Thymus (tissue), 11 donors: Measurements from ENCODE around the gene RELB. TPM values are rescaled to one million over a fixed set of nuclear protein-coding genes. Genes with fewer than 3 reads are reported as not detected.

Experiments
- DNase-seq, 9 donors: peaks; one replicate each; pipeline ENCODE4 v3.0.0-alpha.2; 2013; ENCODE audit warnings: low spot score in 9 of 9, low read depth in 6 of 9, missing footprints in 1 of 9
- H3K27ac ChIP-seq, 2 donors: one replicate each; pipeline ENCODE4 v1.5.1; 2013; ENCODE audit warnings: control low read depth in 1 of 2, low read depth in 1 of 2, low read length in 1 of 2, mild to moderate bottlenecking in 1 of 2, moderate library complexity in 1 of 2
- H3K27me3 ChIP-seq, 2 donors: one replicate each; pipeline ENCODE4 v1.5.1; 2013; ENCODE audit warnings: low read length in 1 of 2; ENCODE audit not compliant: control insufficient read depth in 2 of 2, insufficient read depth in 1 of 2
- H3K36me3 ChIP-seq, 2 donors: one replicate each; pipeline ENCODE4 v1.5.1; 2013; ENCODE audit warnings: low read length in 1 of 2, mild to moderate bottlenecking in 1 of 2, moderate library complexity in 1 of 2; ENCODE audit not compliant: control insufficient read depth in 2 of 2, insufficient read depth in 2 of 2
- H3K4me1 ChIP-seq, 2 donors: one replicate each; pipeline ENCODE4 v1.5.1; 2013; ENCODE audit warnings: low read length in 2 of 2; ENCODE audit not compliant: control insufficient read depth in 2 of 2, insufficient read depth in 2 of 2
- H3K4me3 ChIP-seq, 2 donors: one replicate each; pipeline ENCODE4 v1.5.1; 2013; ENCODE audit warnings: low read length in 2 of 2, control low read depth in 1 of 2, mild to moderate bottlenecking in 1 of 2
- H3K9me3 ChIP-seq, 2 donors: one replicate each; pipeline ENCODE4 v1.5.1; 2013; ENCODE audit warnings: low read length in 1 of 2, mild to moderate bottlenecking in 1 of 2; ENCODE audit not compliant: control insufficient read depth in 2 of 2, insufficient read depth in 1 of 2
- WGBS: extraction: QIAGEN DNeasy Blood & Tissue Kit; methylation state at CpG from one replicate; pipeline ENCODE4 v1.1.7; 2013; 5-methylcytosine and 5-hydroxymethylcytosine counted together
- polyA plus RNA-seq: library from polyadenylated mRNA; stranded (reverse); fragments of 200-250 nt; gene quantifications from one replicate; pipeline ENCODE4 v1.2.3, GENCODE V29; 2013
- total RNA-seq: library from RNA; stranded (reverse); fragments of 120-200 nt; gene quantifications from one replicate; pipeline ENCODE4 v1.2.4, GENCODE V29; 2013
- donor health status: healthy.

The RELB gene
- total and polyA plus RNA-seq, 2 donors: 16.9 to 24.1 TPM

- Histone ChIP-seq H3K27me3 (peaks cover 18 to 35% of the 10 kb centered on the region in 2 donors), H3K4me3 (peak overlapping the region; percentile 91 to 98), H3K4me1 (peaks cover 13 to 26% of the 10 kb centered on the region in 2 donors), H3K9me3 (peaks cover 0 to 4% of the 10 kb centered on the region in 2 donors), H3K27ac (no peak overlapping the region), H3K36me3 (peaks cover 7 to 13% of the 10 kb centered on the region in 2 donors)
- 71% methylated on average over 10 of the region's 10 CpGs for WGBS
- DNase-seq: no peak
Measured at GRCh38 chr19:45078390-45079062, 77.3 kb downstream of the RELB start.

- H3K36me3 ChIP-seq: peaks cover 7 to 13% of the 10 kb centered on the region in 2 donors
- peak in 5 of 9 donors; percentile 48 to 81 (median 63) for DNase-seq
- H3K27me3 ChIP-seq: peaks cover 18 to 34% of the 10 kb centered on the region in 2 donors
- peaks cover 13 to 26% of the 10 kb centered on the region in 2 donors for H3K4me1 ChIP-seq
- H3K9me3 ChIP-seq: peaks cover 0 to 4% of the 10 kb centered on the region in 2 donors
- H3K4me3 ChIP-seq: peak within 1 kb of the TSS; percentile 91 to 98
- WGBS: under 1% methylated on average over 61 of the region's 61 CpGs
- H3K27ac ChIP-seq: peak within 1 kb of the TSS; percentile 47 to 60
Measured at GRCh38 chr19:45079063-45079910, 78.0 kb downstream of the RELB start, which contains the start of gene GEMIN7. Gene GEMIN7, plus strand, starts transcription at chr19:45079260. Its CDS starts 10,855 bp downstream, at chr19:45090115.

GRCh38 chr19:45079911-45080370, 78.7 kb downstream of the RELB start:
- peaks cover 17 to 29% of the 10 kb centered on the region in 2 donors for H3K27me3 ChIP-seq
- WGBS: 26% methylated on average over 6 of the region's 6 CpGs
- H3K36me3 ChIP-seq: peaks cover 7 to 13% of the 10 kb centered on the region in 2 donors
- H3K4me1 ChIP-seq: peaks cover 13 to 26% of the 10 kb centered on the region in 2 donors
- no peak for DNase-seq
- no peak overlapping the region for H3K27ac ChIP-seq
- peak overlapping the region; percentile 91 to 98 for H3K4me3 ChIP-seq
- peaks cover 0 to 4% of the 10 kb centered on the region in 2 donors for H3K9me3 ChIP-seq

GRCh38 chr19:45082170-45082569, 80.9 kb downstream of the RELB start:
- Histone ChIP-seq H3K27ac (no peak overlapping the region), H3K9me3 (peaks cover 0 to 4% of the 10 kb centered on the region in 2 donors), H3K4me3 (no peak overlapping the region), H3K4me1 (peaks cover 10 to 15% of the 10 kb centered on the region in 2 donors), H3K36me3 (peaks cover 11 to 19% of the 10 kb centered on the region in 2 donors), H3K27me3 (peaks cover 2 to 7% of the 10 kb centered on the region in 2 donors)
- no peak for DNase-seq
- WGBS: 98% methylated on average over 5 of the region's 5 CpGs

GRCh38 chr19:45086480-45086879, 85.2 kb downstream of the RELB start:
- peaks cover 4 to 10% of the 10 kb centered on the region in 2 donors for H3K4me1 ChIP-seq
- WGBS: 96% methylated on average over 4 of the region's 4 CpGs

GRCh38 chr19:45087531-45087930, 86.3 kb downstream of the RELB start:
- Histone ChIP-seq H3K4me3 (no peak overlapping the region), H3K27me3 (no peaks in the 10 kb centered on the region), H3K4me1 (peaks cover 4 to 14% of the 10 kb centered on the region in 2 donors), H3K9me3 (peaks cover 0 to 4% of the 10 kb centered on the region in 2 donors), H3K36me3 (peaks cover 23 to 26% of the 10 kb centered on the region in 2 donors), H3K27ac (peak overlapping the region in 1 of 2 donors; percentile 47)
- DNase-seq: no peak
- 21% methylated on average over 11 of the region's 11 CpGs for WGBS

More at GRCh38 chr19:45086480-45086879, 85.2 kb downstream of the RELB start:
- Histone ChIP-seq H3K4me3 (no peak overlapping the region), H3K36me3 (peaks cover 30 to 32% of the 10 kb centered on the region in 2 donors), H3K27ac (no peak overlapping the region), H3K9me3 (peaks cover 0 to 4% of the 10 kb centered on the region in 2 donors), H3K27me3 (no peaks in the 10 kb centered on the region)
- DNase-seq: no peak

Other genes starting within 250 kb of the RELB start
- gene CBLC, start 223.6 kb upstream of the RELB start, total RNA-seq: 0.42 TPM
- 2.0 TPM for gene CBLC, start 223.6 kb upstream of the RELB start, polyA plus RNA-seq
- 11.2 TPM for gene BCAM, start 192.4 kb upstream of the RELB start, total RNA-seq
- gene BCAM, start 192.4 kb upstream of the RELB start, polyA plus RNA-seq: 48.7 TPM
- 11.2 TPM for gene NECTIN2, start 155.2 kb upstream of the RELB start, total RNA-seq
- 19.5 TPM for gene NECTIN2, start 155.2 kb upstream of the RELB start, polyA plus RNA-seq
- gene TOMM40, start 110.2 kb upstream of the RELB start, total RNA-seq: 36.7 TPM
- 25.6 TPM for gene TOMM40, start 110.2 kb upstream of the RELB start, polyA plus RNA-seq
- gene APOE, start 95.7 kb upstream of the RELB start, total RNA-seq: 130 TPM
- 334 TPM for gene APOE, start 95.7 kb upstream of the RELB start, polyA plus RNA-seq
- 85.6 TPM for gene APOC1, start 86.9 kb upstream of the RELB start, total RNA-seq
- gene APOC1, start 86.9 kb upstream of the RELB start, polyA plus RNA-seq: 249 TPM
- gene APOC4, start 59.2 kb upstream of the RELB start, total RNA-seq: not detected
- 0.32 TPM for gene APOC4, start 59.2 kb upstream of the RELB start, polyA plus RNA-seq
- gene APOC2, start 55.4 kb upstream of the RELB start, total RNA-seq: 8.1 TPM
- 12.6 TPM for gene APOC2, start 55.4 kb upstream of the RELB start, polyA plus RNA-seq
- gene CLPTM1, start 46.1 kb upstream of the RELB start, total RNA-seq: 14.6 TPM
- 36.8 TPM for gene CLPTM1, start 46.1 kb upstream of the RELB start, polyA plus RNA-seq
- gene CLASRP, start 37.6 kb downstream of the RELB start, total RNA-seq: 22.6 TPM
- 147 TPM for gene CLASRP, start 37.6 kb downstream of the RELB start, polyA plus RNA-seq
- 0.19 TPM for gene ZNF296, start 75.0 kb downstream of the RELB start, total RNA-seq
- 2.9 TPM for gene ZNF296, start 75.0 kb downstream of the RELB start, polyA plus RNA-seq
- 15.2 TPM for gene GEMIN7, start 77.8 kb downstream of the RELB start, total RNA-seq
- 32.3 TPM for gene GEMIN7, start 77.8 kb downstream of the RELB start, polyA plus RNA-seq
- 16.5 TPM for gene PPP1R37, start 91.7 kb downstream of the RELB start, total RNA-seq
- gene PPP1R37, start 91.7 kb downstream of the RELB start, polyA plus RNA-seq: 39.3 TPM
- 0.14 TPM for gene NKPD1, start 159.5 kb downstream of the RELB start, total RNA-seq
- gene NKPD1, start 159.5 kb downstream of the RELB start, polyA plus RNA-seq: 0.59 TPM
- 37.9 TPM for gene TRAPPC6A, start 176.8 kb downstream of the RELB start, total RNA-seq
- gene TRAPPC6A, start 176.8 kb downstream of the RELB start, polyA plus RNA-seq: 61.4 TPM
- 1.5 TPM for gene BLOC1S3, start 177.3 kb downstream of the RELB start, total RNA-seq
- gene BLOC1S3, start 177.3 kb downstream of the RELB start, polyA plus RNA-seq: 6.3 TPM
- gene EXOC3L2, start 243.9 kb downstream of the RELB start, total RNA-seq: 0.42 TPM
- gene EXOC3L2, start 243.9 kb downstream of the RELB start, polyA plus RNA-seq: 0.75 TPM
- 6.0 TPM for gene MARK4, start 249.8 kb downstream of the RELB start, total RNA-seq
- 9.8 TPM for gene MARK4, start 249.8 kb downstream of the RELB start, polyA plus RNA-seq